Measurements from ENCODE around the gene OR8H1.

The OR8H1 gene

DNA sequence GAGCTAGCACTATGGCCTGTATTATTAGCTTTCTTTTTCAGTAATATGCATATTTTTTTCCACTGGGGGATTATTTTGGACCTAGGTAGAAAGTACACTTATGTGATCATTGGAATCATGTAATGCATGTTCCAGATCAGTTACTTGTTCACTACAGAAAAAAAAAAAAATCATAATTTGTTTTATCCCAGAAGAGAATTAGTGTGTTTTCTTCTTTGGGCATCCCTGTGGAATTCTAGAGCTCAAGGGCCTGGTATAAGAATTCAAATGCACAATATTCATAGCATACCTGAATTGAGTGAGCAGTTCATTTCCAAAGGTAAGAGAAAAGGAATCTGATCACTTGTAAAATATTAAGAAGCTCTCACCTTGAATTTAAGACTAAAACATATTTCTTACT is 18.2 kb downstream of the OR8H1 start, which contains the start of gene OR5T1:
Gene OR5T1 (plus strand): TSS at position 301 of the 400 bp plus-strand sequence. CDS start 1,485 bp downstream, outside the sequence.
- TF ChIP-seq, protein P1, sequence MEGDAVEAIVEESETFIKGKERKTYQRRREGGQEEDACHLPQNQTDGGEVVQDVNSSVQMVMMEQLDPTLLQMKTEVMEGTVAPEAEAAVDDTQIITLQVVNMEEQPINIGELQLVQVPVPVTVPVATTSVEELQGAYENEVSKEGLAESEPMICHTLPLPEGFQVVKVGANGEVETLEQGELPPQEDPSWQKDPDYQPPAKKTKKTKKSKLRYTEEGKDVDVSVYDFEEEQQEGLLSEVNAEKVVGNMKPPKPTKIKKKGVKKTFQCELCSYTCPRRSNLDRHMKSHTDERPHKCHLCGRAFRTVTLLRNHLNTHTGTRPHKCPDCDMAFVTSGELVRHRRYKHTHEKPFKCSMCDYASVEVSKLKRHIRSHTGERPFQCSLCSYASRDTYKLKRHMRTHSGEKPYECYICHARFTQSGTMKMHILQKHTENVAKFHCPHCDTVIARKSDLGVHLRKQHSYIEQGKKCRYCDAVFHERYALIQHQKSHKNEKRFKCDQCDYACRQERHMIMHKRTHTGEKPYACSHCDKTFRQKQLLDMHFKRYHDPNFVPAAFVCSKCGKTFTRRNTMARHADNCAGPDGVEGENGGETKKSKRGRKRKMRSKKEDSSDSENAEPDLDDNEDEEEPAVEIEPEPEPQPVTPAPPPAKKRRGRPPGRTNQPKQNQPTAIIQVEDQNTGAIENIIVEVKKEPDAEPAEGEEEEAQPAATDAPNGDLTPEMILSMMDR (IDR thresholded peaks at IDR 0.05; ENCODE audit: low read depth, low read length), result no peak

DNA sequence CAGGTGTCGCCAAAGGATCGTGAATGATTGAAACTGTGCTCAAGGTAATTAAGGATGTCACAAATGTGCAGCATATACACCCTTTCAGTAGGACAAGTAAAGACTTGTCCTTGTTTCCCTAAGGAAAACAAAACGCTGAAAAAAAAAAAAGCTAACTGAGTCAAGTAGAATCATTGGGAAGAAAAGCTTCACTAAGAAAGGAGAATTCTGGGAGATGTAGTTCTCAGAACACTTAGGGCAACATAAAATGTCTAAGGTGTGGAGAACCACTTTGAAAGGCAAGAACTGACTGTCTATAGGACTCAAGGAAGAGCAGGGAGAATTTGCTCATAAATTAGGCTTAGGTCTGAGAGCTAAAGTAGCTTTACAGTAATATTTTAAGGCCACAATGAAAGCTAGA is 21.0 kb downstream of the OR8H1 start:
- DNase-seq (ENCODE audit: extremely low read depth, low read depth), result no peak
- TF ChIP-seq, protein P1 (IDR thresholded peaks at IDR 0.05; ENCODE audit: low read depth, low read length), result no peak

More for the DNA sequence above, 18.2 kb downstream of the OR8H1 start, which contains the start of gene OR5T1:
- no peak for DNase-seq (ENCODE audit: extremely low read depth, low read depth)

DNA sequence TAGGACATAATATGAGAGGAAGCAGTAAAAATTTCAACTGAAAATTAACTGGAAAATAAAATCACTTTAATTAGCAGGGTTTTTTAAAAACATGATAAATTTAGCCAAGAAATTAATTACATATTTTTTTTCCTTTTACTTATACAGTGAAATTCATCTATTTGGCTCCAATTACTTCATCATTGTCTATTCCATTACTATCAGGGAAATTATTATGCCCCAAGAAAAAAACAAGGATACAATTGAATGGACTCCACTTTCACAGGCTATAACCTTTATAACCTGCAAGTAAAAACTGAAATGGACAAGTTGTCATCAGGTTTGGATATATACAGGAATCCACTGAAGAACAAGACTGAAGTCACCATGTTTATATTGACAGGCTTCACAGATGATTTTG is 40.1 kb downstream of the OR8H1 start, which contains the start of gene OR5T3:
Gene OR5T3 (plus strand): TSS at position 301 of the 400 bp plus-strand sequence. CDS start 0 bp downstream, at position 301.
- TF ChIP-seq, protein P1 (IDR thresholded peaks at IDR 0.05; ENCODE audit: low read depth, low read length), result no peak
- no peak for DNase-seq (ENCODE audit: extremely low read depth, low read depth)

All from AG09319 (cell line).